IMR-90 (cell line): ENCODE measurements around the gene RASGRF1. TPM values are rescaled to one million over a fixed set of nuclear protein-coding genes. Genes with fewer than 3 reads are reported as not detected.

Source experiments
- ATAC-seq: fragments of 200-7000 bp; cut with Tn5 transposase; 2 replicates; pipeline ENCODE4 v1.9.1; 2020; ENCODE audit warnings: low read depth, mild to moderate bottlenecking, moderate library complexity
- BruUV-seq: library from RNA; stranded (reverse); fragments of 400-500 nt; replicated peaks from 2 replicates; lab custom pipeline; 2021; lab: Mats Ljungman, UMichigan
- CTCF ChIA-PET: fragments of 300-600 bp; formaldehyde crosslinking; extraction: SDS; loops from one replicate; lab custom pipeline; 2021; ENCODE audit warnings: antibody characterized with exemption; lab: Yijun Ruan, JAX
- POLR2A ChIA-PET: fragments of 300-600 bp; sonication (Branson Sonifier 250); formaldehyde crosslinking; loops from one replicate; lab custom pipeline; 2022; ENCODE audit warnings: antibody characterized with exemption; ENCODE audit not compliant: unreplicated experiment; lab: Charles Lee
- DNase-seq: peaks from one replicate; pipeline ENCODE4 v3.0.0; 2013
- H2AFZ ChIP-seq: replicated peaks from 2 replicates; pipeline ENCODE3; 2013; ENCODE audit warnings: low read length, mild to moderate bottlenecking; ENCODE audit not compliant: poor library complexity
- H2AK5ac ChIP-seq: 2 replicates; pipeline ENCODE4 v1.6.1; 2013; ENCODE audit warnings: low read depth, low read length, inconsistent platforms
- H2AK9ac ChIP-seq: replicated peaks from 2 replicates; pipeline ENCODE3; 2013; ENCODE audit warnings: mild to moderate bottlenecking, low read depth, low read length, moderate library complexity; ENCODE audit not compliant: poor library complexity
- H2BK120ac ChIP-seq: 2 replicates; pipeline ENCODE4 v1.6.1; 2013; ENCODE audit warnings: low read depth, low read length, inconsistent platforms
- H2BK15ac ChIP-seq: 3 replicates; pipeline ENCODE4 v1.6.1; 2013; ENCODE audit warnings: low read depth, low read length, inconsistent platforms
- H2BK20ac ChIP-seq: 2 replicates; pipeline ENCODE4 v1.6.1; 2013; ENCODE audit warnings: low read depth, mild to moderate bottlenecking, inconsistent platforms, low read length, moderate library complexity
- H2BK5ac ChIP-seq: 2 replicates; pipeline ENCODE4 v1.6.1; 2013; ENCODE audit warnings: mild to moderate bottlenecking, low read depth, low read length, inconsistent platforms; ENCODE audit not compliant: poor library complexity, severe bottlenecking
- H3K14ac ChIP-seq: replicated peaks from 2 replicates; pipeline ENCODE4 v1.6.1; 2013; ENCODE audit warnings: low read depth, low read length, inconsistent platforms
- H3K18ac ChIP-seq: 2 replicates; pipeline ENCODE4 v1.6.1; 2013; ENCODE audit warnings: low read depth, low read length, control low read depth
- H3K23ac ChIP-seq: 2 replicates; pipeline ENCODE4 v1.6.1; 2013; ENCODE audit warnings: low read depth, low read length, inconsistent platforms
- H3K27ac ChIP-seq: 2 replicates; pipeline ENCODE4 v1.5.1; 2013; ENCODE audit warnings: mild to moderate bottlenecking, control low read depth, low read length; ENCODE audit not compliant: insufficient read depth
- H3K27me3 ChIP-seq: 2 replicates; pipeline ENCODE4 v1.6.1; 2013; ENCODE audit warnings: low read length; ENCODE audit not compliant: control insufficient read depth, insufficient read depth
- H3K36me3 ChIP-seq: 2 replicates; pipeline ENCODE4 v1.6.1; 2013; ENCODE audit warnings: low read length, mixed read lengths; ENCODE audit not compliant: control insufficient read depth, insufficient read depth
- H3K4ac ChIP-seq: 2 replicates; pipeline ENCODE4 v1.6.1; 2013; ENCODE audit warnings: low read depth, low read length, inconsistent platforms
- H3K4me1 ChIP-seq: 2 replicates; pipeline ENCODE4 v1.6.1; 2013; ENCODE audit warnings: low read length, mixed read lengths; ENCODE audit not compliant: control insufficient read depth, insufficient read depth
- H3K4me2 ChIP-seq: 2 replicates; pipeline ENCODE4 v1.6.1; 2013; ENCODE audit warnings: low read depth, mild to moderate bottlenecking, control low read depth, low read length, moderate library complexity
- H3K4me3 ChIP-seq: 2 replicates; pipeline ENCODE4 v1.5.1; 2013; ENCODE audit warnings: low read depth, mild to moderate bottlenecking, control low read depth, low read length, moderate library complexity; ENCODE audit not compliant: insufficient read depth
- H3K56ac ChIP-seq: 2 replicates; pipeline ENCODE4 v1.6.1; 2013; ENCODE audit warnings: low read length, inconsistent platforms; ENCODE audit not compliant: insufficient read depth; ENCODE audit errors: extremely low read depth
- H3K79me1 ChIP-seq, 2 experiments: 2 replicates each; pipeline ENCODE4 v1.6.1; 2013; ENCODE audit warnings: low read length in 2 of 2, inconsistent platforms in 1 of 2, low read depth in 1 of 2
- H3K9ac ChIP-seq: 2 replicates; pipeline ENCODE4 v1.6.1; 2013; ENCODE audit warnings: low read depth, low read length, control low read depth
- H3K9me1 ChIP-seq: 2 replicates; pipeline ENCODE4 v1.6.1; 2013; ENCODE audit warnings: low read length, inconsistent platforms; ENCODE audit not compliant: insufficient read depth
- H3K9me3 ChIP-seq: 2 replicates; pipeline ENCODE4 v1.6.1; 2013; ENCODE audit warnings: low read length; ENCODE audit not compliant: control insufficient read depth, insufficient read depth
- H4K20me1 ChIP-seq: 2 replicates; pipeline ENCODE4 v1.6.1; 2013; ENCODE audit warnings: low read length, inconsistent platforms; ENCODE audit not compliant: insufficient read depth
- H4K5ac ChIP-seq: 2 replicates; pipeline ENCODE4 v1.6.1; 2013; ENCODE audit warnings: mild to moderate bottlenecking, low read depth, low read length, control low read depth
- H4K8ac ChIP-seq, 2 experiments: 2 replicates each; pipeline ENCODE4 v1.6.1; 2013; ENCODE audit warnings: low read depth in 2 of 2, low read length in 2 of 2, control low read depth in 1 of 2, inconsistent platforms in 1 of 2
- H4K91ac ChIP-seq: 2 replicates; pipeline ENCODE4 v1.6.1; 2013; ENCODE audit warnings: low read depth, low read length, inconsistent platforms; ENCODE audit not compliant: insufficient read depth
- BHLHE40 ChIP-seq: fragments of 150-350 bp; IDR thresholded peaks from 2 replicates; pipeline ENCODE4 v1.6.1; 2016; ENCODE audit warnings: mild to moderate bottlenecking, low read depth, low read length
- CEBPB ChIP-seq: IDR thresholded peaks from 2 replicates; pipeline ENCODE4 v1.6.1; 2012; ENCODE audit warnings: low read depth, low read length, improper control_type of control experiment
- CHD1 ChIP-seq: IDR thresholded peaks from 2 replicates; pipeline ENCODE4 v1.6.1; 2012; ENCODE audit warnings: low read depth, low read length, improper control_type of control experiment
- MAFK ChIP-seq: IDR thresholded peaks from 2 replicates; pipeline ENCODE4 v1.6.1; 2012; ENCODE audit warnings: low read depth, low read length, improper control_type of control experiment
- MXI1 ChIP-seq: IDR thresholded peaks from 2 replicates; pipeline ENCODE4 v1.6.1; 2012; ENCODE audit warnings: low read depth, mild to moderate bottlenecking, low read length, moderate library complexity, borderline replicate concordance
- WGBS, 2 experiments: methylation state at CpG; one replicate each; pipeline versions ENCODE4 v1.1.5 to v1.1.7; 2013; ENCODE audit warnings: missing lambda C conversion rate in 2 of 2; ENCODE audit not compliant: insufficient read length in 1 of 2; ENCODE audit errors: extremely low coverage in 2 of 2; 5-methylcytosine and 5-hydroxymethylcytosine counted together
- dilution Hi-C: fragments of 300-500 bp; cut with HindIII; formaldehyde crosslinking; loops from one replicate; pipeline ENCODE4 v1.14.3; 2018; ENCODE audit warnings: low sequenced_read_pairs; ENCODE audit not compliant: unreplicated experiment
- in situ Hi-C: fragments of 300-500 bp; cut with MboI; formaldehyde crosslinking; loops from 3 replicates; pipeline ENCODE4 v1.14.3; 2019; ENCODE audit warnings: low sequenced_read_pairs, inconsistent platforms, mixed read lengths
- intact Hi-C: fragments of 100-400 bp; cut with micrococcal nuclease; formaldehyde crosslinking; loops from 2 replicates; pipeline ENCODE4 v1.10.0; 2022
- polyA plus RNA-seq, 3 experiments: library from polyadenylated mRNA; depleted of rRNA; stranded (reverse); fragments of >200 nt; gene quantifications; 2 replicates each; pipeline ENCODE4 v1.2.3, GENCODE V29; 2012; ENCODE audit warnings: low replicate concordance in 1 of 3
- total RNA-seq: library from RNA; depleted of rRNA; stranded (reverse); fragments of >200 nt; gene quantifications from 2 replicates; pipeline ENCODE4 v1.2.3, GENCODE V29; 2012

Gene RASGRF1
- total and polyA plus RNA-seq, 2 of the 4 experiments (the other 2 are of a cell fraction), result under 0.01 to 0.15 TPM

DNA sequence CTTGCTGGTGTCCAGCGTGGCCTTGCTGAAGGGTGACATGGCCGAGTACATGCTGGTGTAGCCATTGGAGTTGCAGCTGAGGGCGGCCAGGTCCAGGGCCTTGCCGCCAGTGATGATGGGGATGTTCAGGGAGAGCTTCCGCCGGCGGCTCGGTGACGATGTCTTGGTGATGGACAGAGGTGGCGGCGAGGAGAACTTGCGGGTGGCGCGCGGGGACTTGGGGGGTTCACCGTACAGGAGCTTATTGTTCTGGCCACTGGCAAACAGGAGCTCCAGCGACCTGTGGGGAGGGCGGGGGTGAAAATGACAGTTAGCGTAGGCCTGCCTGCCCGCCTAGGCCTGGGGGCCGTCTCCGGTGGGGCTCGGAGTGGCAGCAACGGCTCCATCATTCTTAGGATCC, 86.7 kb downstream of the RASGRF1 start:
- Histone ChIP-seq H3K27ac (peak overlapping the region; percentile 65), H4K91ac (peak overlapping the region; percentile 93), H4K20me1 (no peaks in the 10 kb centered on the region), H3K27me3 (no peaks in the 10 kb centered on the region), H4K8ac (peak overlapping the region; percentile 78 to 80), H3K4me2 (no peak overlapping the region), H3K9me3 (no peaks in the 10 kb centered on the region), H3K14ac (peak overlapping the region; percentile 39), H4K5ac (peak overlapping the region; percentile 69), H3K23ac (no peak overlapping the region), H3K4me1 (peaks cover 15% of the 10 kb centered on the region), H2BK20ac (peak overlapping the region; percentile 86), H3K56ac (no peak overlapping the region), H3K36me3 (no peaks in the 10 kb centered on the region), H2AK9ac (peak overlapping the region; percentile 93), H3K4ac (peak overlapping the region; percentile 85), H3K9ac (no peak overlapping the region), H2BK120ac (peak overlapping the region; percentile 89), H2BK15ac (peak overlapping the region; percentile 97; the same call in 2 of the 3 replicates), H3K4me3 (no peak overlapping the region), H3K9me1 (peaks cover 23% of the 10 kb centered on the region), H3K18ac (peak overlapping the region; percentile 48), H2AFZ (peak overlapping the region; percentile 83), H3K79me1 (no peaks in the 10 kb centered on the region; a peak in 1 of 4 replicates), H2BK5ac (peak overlapping the region; percentile 86), H2AK5ac (peak overlapping the region; percentile 89)
- POLR2A ChIA-PET, result interaction anchor here (0.5 kb wide), 1 partner anchor 15 kb away, joined by 5 read pairs; no protein-coding TSS in a partner anchor
- intact Hi-C loops, result no loop called here
- CTCF ChIA-PET, result interaction anchor here (0.6 to 2.0 kb wide), 2 partner anchors 11 to 25 kb away, joined by 3 to 6 read pairs; no protein-coding TSS in a partner anchor
- dilution Hi-C loops, result no loop called here
- in situ Hi-C loops, result no loop called here
- no peak for TF ChIP-seq MAFK
- no peak for TF ChIP-seq CEBPB
- no peak for TF ChIP-seq BHLHE40
- TF ChIP-seq MXI1, result no peak
- no peak for TF ChIP-seq CHD1
- ATAC-seq (no peak), DNase-seq (no peak)
- WGBS, 2 experiments, result 79% methylated on average over 8 of the region's 24 CpGs; no CpG with 5 or more reads in 1 of the 2 experiments
- no TSS peak for BruUV-seq
